BLaER1 treated with 17β-estradiol and CSF1 and Interleukin-3, amounts not matched to agents 10 nM and 100 nM (cell line): Measurements from ENCODE around the gene INTS15.

Experiments
- H3K27ac ChIP-seq, 11 experiments: shearing (Covaris generic); formaldehyde crosslinking; 2 replicates each; pipeline ENCODE4 v1.8.1; 2022
- H3K27me3 ChIP-seq, 11 experiments: shearing (Covaris generic); formaldehyde crosslinking; 2 replicates each; pipeline ENCODE4 v1.8.1; 2022
- H3K36me3 ChIP-seq, 11 experiments: shearing (Covaris generic); formaldehyde crosslinking; 2 replicates each; pipeline ENCODE4 v1.8.1; 2022
- H3K4me1 ChIP-seq, 10 experiments: shearing (Covaris generic); formaldehyde crosslinking; 2 replicates each; pipeline ENCODE4 v1.8.1; 2022
- H3K4me2 ChIP-seq, 11 experiments: shearing (Covaris generic); formaldehyde crosslinking; 2 replicates each; pipeline ENCODE4 v1.8.1; 2022
- H3K4me3 ChIP-seq, 10 experiments: shearing (Covaris generic); formaldehyde crosslinking; 2 replicates each; pipeline ENCODE4 v1.8.1; 2022
- H3K9ac ChIP-seq, 11 experiments: shearing (Covaris generic); formaldehyde crosslinking; 2 replicates each; pipeline ENCODE4 v1.8.1; 2022
- H3K9me3 ChIP-seq, 11 experiments: shearing (Covaris generic); formaldehyde crosslinking; replicated peaks in 1 of 11; 2 replicates each; pipeline ENCODE4 v1.8.1; 2022
- H4K20me1 ChIP-seq, 11 experiments: shearing (Covaris generic); formaldehyde crosslinking; 2 replicates each; pipeline ENCODE4 v1.8.1; 2022
- Cebpa-rat ChIP-seq, 11 experiments: shearing (Covaris generic); IDR thresholded peaks; 2 replicates each; pipeline ENCODE4 v1.8.1; 2022

INTS15 gene

DNA sequence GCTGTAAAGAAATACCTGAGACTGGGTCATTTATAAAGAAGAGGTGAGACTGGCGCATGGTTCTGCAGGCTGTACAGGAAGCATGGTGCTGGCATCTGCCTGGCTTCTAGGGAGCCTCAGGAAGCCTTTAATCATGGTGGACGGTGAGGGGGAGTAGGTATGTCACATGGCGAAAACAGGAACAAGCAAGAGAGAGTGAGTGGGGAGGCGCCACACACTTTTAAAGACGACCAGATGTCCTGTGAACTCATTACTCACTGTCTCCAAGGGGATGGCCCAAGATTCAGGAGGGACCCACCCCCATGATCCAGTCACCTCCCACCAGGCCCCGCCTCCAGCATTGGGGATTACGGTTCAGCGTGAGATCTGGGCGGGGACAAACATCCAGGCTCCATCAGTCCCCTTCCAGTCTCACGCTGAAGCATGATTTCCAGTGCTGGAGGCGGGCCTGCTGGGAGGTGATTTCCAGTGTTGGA, 50.5 kb downstream of the INTS15 start:
- H3K27me3 ChIP-seq = no peaks in the 10 kb centered on the region
- H3K4me3 ChIP-seq = peak overlapping the region in 1 of 10 experiments; percentile 39; a peak in 1 of 20 replicates
- peaks cover 64 to 69% (median 67%) of the 10 kb centered on the region in 11 experiments for H3K36me3 ChIP-seq
- peak overlapping the region in 7 of 11 experiments; percentile 1 to 91 (median 26); a peak in 9 of 22 replicates for H3K27ac ChIP-seq
- H3K4me1 ChIP-seq = peaks cover 40 to 50% (median 44%) of the 10 kb centered on the region in 10 experiments
- H3K9ac ChIP-seq = no peak overlapping the region
- peak overlapping the region; percentile 81 to 97 (median 92); a peak in 20 of 22 replicates for H3K4me2 ChIP-seq
- peaks cover 49 to 79% (median 66%) of the 10 kb centered on the region in 11 experiments for H4K20me1 ChIP-seq
- peaks cover 0 to 24% (median 6%) of the 10 kb centered on the region in 11 experiments; a peak in 14 of 22 replicates for H3K9me3 ChIP-seq
- no peak for TF ChIP-seq Cebpa-rat (IDR thresholded peaks at IDR 0.05)

DNA sequence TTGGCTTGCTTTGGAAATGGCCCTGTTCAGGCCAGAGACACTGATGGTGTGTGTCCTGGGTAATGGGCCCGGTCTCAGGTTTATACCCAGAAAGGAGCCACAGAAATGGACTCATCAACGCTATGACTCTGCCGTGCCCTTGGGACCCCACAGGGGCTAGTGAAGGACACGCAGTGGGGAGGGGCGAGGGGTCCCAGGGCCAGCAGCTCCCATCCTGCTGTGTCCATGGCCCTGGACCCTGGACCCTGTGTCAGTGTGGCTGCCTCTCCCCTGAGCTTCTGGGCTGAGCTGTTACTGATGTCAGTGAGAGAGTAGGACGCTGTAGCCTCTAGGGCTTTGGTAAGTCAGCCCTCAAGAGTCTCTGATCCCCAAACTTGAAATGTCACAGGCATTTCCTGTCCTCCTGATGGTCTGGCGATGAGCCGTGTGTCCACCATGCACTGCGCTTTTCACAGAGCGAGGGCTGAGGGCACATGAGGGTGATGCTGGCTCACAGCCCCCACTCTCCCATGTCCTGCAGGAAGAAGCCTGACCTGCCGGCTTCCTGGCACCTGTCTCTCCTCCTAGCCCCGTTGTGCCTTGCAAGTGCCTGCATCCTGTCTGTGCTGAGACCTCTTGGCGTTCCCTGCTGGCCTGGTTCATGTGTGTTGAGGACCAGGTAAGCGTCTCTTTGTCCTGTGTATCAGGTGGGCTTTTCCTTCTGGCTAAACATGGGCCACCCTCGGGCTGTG, 51.6 kb downstream of the INTS15 start:
- Histone ChIP-seq H3K4me2 (0 out of 22 replicates have a peak overlapping the region, but pooled peaks of 1 of the 11 experiments have one; percentile 92), H3K27ac (peak overlapping the region in 1 of 11 experiments; percentile 91; a peak in 1 of 22 replicates), H3K4me1 (peaks cover 28 to 38% (median 32%) of the 10 kb centered on the region in 10 experiments), H3K36me3 (peaks cover 75 to 81% (median 79%) of the 10 kb centered on the region in 11 experiments), H3K4me3 (no peak overlapping the region), H3K9ac (no peak overlapping the region; a peak in 1 of 22 replicates), H3K9me3 (peaks cover 0 to 13% (median 0%) of the 10 kb centered on the region in 11 experiments; a peak in 9 of 22 replicates), H3K27me3 (no peaks in the 10 kb centered on the region), H4K20me1 (peaks cover 55 to 91% (median 78%) of the 10 kb centered on the region in 11 experiments)
- no peak for TF ChIP-seq Cebpa-rat (IDR thresholded peaks at IDR 0.05)

DNA sequence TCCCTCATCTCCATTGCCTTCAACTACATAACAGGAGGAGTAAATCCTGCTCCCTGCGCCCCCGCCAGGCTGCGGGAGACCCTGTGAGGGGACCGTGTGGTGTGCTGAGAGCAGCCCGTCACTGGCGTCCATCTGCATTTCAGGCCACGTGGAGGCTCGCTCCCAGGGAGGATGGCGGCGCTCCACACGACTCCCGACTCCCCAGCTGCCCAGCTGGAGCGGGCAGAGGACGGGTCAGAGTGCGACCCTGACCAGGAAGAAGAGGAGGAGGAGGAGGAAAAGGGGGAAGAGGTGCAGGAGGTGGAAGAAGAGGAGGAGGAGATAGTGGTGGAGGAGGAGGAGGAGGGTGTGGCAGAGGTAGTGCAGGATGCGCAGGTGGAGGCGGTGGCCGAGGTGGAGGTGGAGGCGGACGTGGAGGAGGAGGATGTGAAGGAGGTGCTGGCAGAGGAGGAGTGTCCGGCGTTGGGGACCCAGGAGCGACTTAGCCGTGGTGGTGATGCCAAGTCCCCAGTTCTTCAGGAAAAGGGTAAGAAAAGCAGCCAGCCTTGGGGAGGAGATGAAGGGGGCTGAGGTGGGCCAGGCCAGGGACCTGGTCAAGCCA, 52.5 kb downstream of the INTS15 start:
- Histone ChIP-seq H3K4me3 (no peak overlapping the region), H3K4me2 (no peak overlapping the region), H3K36me3 (peaks cover 84 to 89% (median 87%) of the 10 kb centered on the region in 11 experiments), H4K20me1 (peaks cover 63 to 99% (median 86%) of the 10 kb centered on the region in 11 experiments), H3K27me3 (no peaks in the 10 kb centered on the region), H3K9me3 (peaks cover 0 to 12% (median 0%) of the 10 kb centered on the region in 11 experiments; a peak in 3 of 22 replicates), H3K4me1 (peaks cover 24 to 32% (median 28%) of the 10 kb centered on the region in 10 experiments), H3K27ac (no peak overlapping the region), H3K9ac (no peak overlapping the region)
- no peak for TF ChIP-seq Cebpa-rat (IDR thresholded peaks at IDR 0.05)

DNA sequence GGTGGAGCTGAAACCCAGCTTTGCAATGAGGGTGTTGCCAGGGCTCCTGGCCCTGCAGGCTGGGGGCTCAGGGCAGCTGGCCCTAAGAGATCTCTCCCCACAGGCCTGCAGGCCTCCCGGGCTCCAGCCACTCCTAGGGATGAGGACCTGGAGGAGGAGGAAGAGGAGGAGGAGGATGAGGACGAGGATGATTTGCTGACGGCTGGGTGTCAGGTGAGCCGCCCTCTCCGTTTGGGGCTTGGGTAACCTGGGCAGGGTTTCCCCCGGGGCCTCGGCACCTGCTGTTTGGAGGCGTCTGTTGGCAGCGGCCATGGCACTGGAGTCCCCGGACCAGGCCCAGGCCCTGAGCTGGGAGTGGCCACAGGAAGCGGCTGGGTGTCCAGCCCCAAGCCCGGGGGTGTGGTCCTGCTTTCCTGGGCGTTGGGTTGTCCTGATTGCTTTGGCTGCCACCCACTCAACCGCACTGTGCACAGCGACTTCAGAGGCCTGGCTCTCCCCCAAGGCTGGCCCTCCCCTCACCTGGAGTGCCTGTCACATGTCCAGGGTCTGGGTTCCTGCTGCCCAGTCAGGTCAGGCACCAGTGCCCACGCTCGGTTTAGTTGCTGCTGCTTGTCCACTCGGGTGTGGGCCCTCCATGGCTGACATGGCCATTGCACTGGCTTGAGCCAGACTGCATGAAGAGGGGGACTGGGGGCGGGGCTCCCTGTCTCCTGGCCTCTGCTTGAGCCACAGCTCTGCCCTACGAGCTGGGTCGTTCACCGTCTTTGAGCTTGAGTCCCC, 53.2 kb downstream of the INTS15 start:
- no peak for TF ChIP-seq Cebpa-rat (IDR thresholded peaks at IDR 0.05)
- Histone ChIP-seq H4K20me1 (peaks cover 70 to 100% (median 94%) of the 10 kb centered on the region in 11 experiments), H3K4me2 (no peak overlapping the region), H3K27me3 (no peaks in the 10 kb centered on the region), H3K9ac (no peak overlapping the region), H3K4me3 (no peak overlapping the region), H3K4me1 (peaks cover 24 to 28% (median 27%) of the 10 kb centered on the region in 10 experiments), H3K9me3 (peaks cover 0 to 13% (median 0%) of the 10 kb centered on the region in 11 experiments; a peak in 7 of 22 replicates), H3K27ac (no peak overlapping the region), H3K36me3 (peaks cover 91 to 96% (median 94%) of the 10 kb centered on the region in 11 experiments)

DNA sequence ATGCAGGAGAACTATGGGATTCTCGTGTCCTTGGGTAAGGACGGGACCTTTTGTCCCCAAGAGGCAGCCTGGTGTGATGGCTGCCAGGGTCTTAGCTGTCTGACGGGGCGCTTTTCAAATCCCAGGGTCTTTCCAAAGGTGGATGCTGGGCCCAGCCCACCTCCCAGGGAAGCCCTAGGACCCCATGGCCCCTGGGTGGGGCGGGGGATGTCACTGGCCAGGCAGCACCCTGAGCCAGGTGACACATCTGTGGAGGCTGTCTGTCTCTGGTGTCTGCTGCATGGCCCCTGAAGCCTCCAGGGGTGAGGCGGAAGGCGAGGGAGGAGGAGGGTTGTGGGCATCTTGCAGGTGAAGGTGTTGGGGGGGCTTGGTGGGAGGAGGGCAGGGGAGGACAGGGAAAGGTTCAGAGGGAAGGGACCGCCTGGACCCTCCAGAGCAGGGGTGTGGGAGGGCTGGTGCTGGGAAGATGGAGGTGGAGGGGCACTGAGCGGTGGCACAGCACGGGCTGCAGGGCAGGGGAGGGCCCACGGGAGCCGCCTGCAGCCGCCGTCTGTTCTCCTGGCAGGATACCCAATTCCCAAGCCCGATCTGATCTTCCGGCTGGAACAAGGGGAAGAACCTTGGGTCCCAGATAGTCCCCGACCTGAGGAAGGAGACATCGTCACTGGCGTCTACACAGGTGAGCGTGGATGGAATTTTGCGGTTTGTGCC, 54.2 kb downstream of the INTS15 start:
- Histone ChIP-seq H3K36me3 (peaks cover 96 to 100% (median 100%) of the 10 kb centered on the region in 11 experiments), H3K27ac (no peak overlapping the region), H3K4me1 (peaks cover 16 to 28% (median 23%) of the 10 kb centered on the region in 10 experiments), H3K9me3 (peaks cover 0 to 23% (median 2%) of the 10 kb centered on the region in 11 experiments; a peak in 13 of 22 replicates), H3K9ac (no peak overlapping the region), H3K4me2 (no peak overlapping the region), H3K27me3 (no peaks in the 10 kb centered on the region), H4K20me1 (peaks cover 72 to 100% (median 97%) of the 10 kb centered on the region in 11 experiments), H3K4me3 (no peak overlapping the region)
- TF ChIP-seq Cebpa-rat (IDR thresholded peaks at IDR 0.05) = no peak

DNA sequence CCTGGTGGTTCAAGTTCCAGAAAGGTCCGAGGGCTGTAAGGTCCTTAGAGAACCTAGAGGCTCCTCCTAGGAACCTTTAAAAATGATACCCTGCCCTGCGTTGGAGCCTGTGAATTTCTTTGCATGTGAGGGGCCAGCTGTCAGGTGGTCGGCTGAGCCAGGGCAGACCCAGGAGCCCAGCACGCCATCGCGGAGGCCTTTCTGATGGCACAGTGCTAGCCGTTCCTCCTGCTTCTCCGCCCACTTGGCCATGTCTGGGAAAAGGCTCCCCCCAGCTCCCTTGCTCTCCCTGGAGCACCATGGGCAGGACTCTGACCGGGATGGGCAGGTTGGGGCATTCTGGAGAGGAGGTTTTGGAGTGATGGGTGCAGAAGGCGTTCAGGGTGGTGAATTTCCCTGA, 54.9 kb downstream of the INTS15 start:
- Histone ChIP-seq H3K27ac (no peak overlapping the region), H3K9me3 (peaks cover 3 to 27% (median 9%) of the 10 kb centered on the region in 11 experiments), H4K20me1 (peaks cover 72 to 100% (median 93%) of the 10 kb centered on the region in 11 experiments), H3K4me2 (no peak overlapping the region), H3K4me1 (peaks cover 9 to 26% (median 22%) of the 10 kb centered on the region in 10 experiments), H3K27me3 (no peaks in the 10 kb centered on the region), H3K36me3 (peaks cover 96 to 100% (median 100%) of the 10 kb centered on the region in 11 experiments), H3K4me3 (no peak overlapping the region), H3K9ac (no peak overlapping the region)
- TF ChIP-seq Cebpa-rat (IDR thresholded peaks at IDR 0.05) = no peak

DNA sequence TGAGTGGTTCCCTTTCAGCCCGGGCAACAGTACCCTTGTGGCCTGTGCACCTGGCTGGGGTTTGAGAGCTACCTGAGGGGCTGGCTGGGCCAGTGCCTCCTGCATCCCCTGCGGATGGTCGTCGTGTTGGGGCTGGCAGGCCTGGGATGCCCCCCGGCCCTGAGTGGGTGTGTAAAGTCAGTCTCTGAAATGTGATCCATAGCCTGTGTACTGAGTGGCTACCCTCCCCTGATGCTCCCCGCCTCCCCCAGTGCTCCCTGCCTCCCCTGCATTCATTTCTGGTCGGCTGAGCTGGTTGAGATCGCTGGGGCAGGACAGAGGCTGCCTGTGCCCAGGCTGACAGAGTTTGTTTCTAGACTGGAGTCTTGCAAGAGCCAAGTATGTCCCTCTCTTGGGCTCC, 56.6 kb downstream of the INTS15 start:
- Histone ChIP-seq H3K4me1 (peaks cover 0 to 17% (median 15%) of the 10 kb centered on the region in 10 experiments; a peak in 13 of 20 replicates), H3K27me3 (no peaks in the 10 kb centered on the region), H3K36me3 (peaks cover 97 to 100% (median 100%) of the 10 kb centered on the region in 11 experiments), H3K4me3 (no peak overlapping the region), H3K9me3 (peaks cover 21 to 43% (median 26%) of the 10 kb centered on the region in 11 experiments), H3K27ac (no peak overlapping the region), H3K4me2 (no peak overlapping the region), H3K9ac (no peak overlapping the region), H4K20me1 (peaks cover 54 to 94% (median 82%) of the 10 kb centered on the region in 11 experiments)
- TF ChIP-seq Cebpa-rat (IDR thresholded peaks at IDR 0.05) = no peak

DNA sequence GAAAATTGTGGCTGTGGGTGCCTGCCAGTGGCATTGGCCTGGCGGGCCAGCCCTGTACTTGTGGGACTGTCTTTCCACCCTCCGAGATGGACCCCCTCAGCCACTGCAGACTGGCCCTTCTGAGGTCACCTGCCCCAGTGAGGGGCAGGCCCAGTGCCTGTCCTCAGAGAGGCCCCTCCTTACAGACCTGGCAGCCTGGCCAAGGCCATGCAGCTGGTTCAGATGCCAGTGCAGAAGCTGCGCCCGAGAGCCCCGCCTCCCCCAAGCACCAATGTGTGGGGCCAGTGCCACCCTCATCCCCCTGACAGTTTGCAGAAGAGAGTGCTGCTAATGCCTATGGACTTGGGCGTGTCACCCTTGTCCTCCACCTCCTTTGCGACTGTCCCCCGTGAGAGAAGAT, 57.3 kb downstream of the INTS15 start:
- Histone ChIP-seq H3K4me2 (no peak overlapping the region), H3K4me1 (peaks cover 0 to 17% (median 15%) of the 10 kb centered on the region in 10 experiments; a peak in 13 of 20 replicates), H3K9ac (0 out of 22 replicates have a peak overlapping the region, but pooled peaks of 1 of the 11 experiments have one; percentile 8), H3K27me3 (no peaks in the 10 kb centered on the region), H3K9me3 (peaks cover 27 to 49% (median 32%) of the 10 kb centered on the region in 11 experiments), H4K20me1 (peaks cover 48 to 87% (median 76%) of the 10 kb centered on the region in 11 experiments), H3K27ac (no peak overlapping the region), H3K4me3 (no peak overlapping the region), H3K36me3 (peaks cover 97 to 100% (median 100%) of the 10 kb centered on the region in 11 experiments)
- TF ChIP-seq Cebpa-rat (IDR thresholded peaks at IDR 0.05) = no peak
